ENCODE measurements around the gene TTC3.

Gene TTC3

DNA sequence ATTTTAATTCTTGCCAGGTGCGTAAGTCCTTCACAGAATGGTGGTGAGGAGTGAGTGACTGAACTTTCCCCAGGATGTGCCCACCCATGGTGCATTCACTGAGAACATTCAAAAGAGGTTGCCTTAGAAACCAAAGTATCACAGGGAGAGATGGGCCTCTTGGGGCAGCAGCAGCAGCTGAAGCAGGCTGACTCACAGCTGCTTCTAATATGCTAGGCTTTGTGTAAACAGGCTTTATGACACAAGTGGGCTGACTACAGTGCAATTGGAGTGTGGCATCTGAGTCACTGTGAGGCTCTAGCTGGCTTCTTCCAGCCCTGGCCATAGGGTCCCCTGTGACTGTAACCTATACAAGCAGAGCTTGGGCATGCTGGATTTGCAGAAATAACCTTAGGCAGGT lies 12.8 kb upstream of the TTC3 start:
- TF ChIP-seq, protein P1, sequence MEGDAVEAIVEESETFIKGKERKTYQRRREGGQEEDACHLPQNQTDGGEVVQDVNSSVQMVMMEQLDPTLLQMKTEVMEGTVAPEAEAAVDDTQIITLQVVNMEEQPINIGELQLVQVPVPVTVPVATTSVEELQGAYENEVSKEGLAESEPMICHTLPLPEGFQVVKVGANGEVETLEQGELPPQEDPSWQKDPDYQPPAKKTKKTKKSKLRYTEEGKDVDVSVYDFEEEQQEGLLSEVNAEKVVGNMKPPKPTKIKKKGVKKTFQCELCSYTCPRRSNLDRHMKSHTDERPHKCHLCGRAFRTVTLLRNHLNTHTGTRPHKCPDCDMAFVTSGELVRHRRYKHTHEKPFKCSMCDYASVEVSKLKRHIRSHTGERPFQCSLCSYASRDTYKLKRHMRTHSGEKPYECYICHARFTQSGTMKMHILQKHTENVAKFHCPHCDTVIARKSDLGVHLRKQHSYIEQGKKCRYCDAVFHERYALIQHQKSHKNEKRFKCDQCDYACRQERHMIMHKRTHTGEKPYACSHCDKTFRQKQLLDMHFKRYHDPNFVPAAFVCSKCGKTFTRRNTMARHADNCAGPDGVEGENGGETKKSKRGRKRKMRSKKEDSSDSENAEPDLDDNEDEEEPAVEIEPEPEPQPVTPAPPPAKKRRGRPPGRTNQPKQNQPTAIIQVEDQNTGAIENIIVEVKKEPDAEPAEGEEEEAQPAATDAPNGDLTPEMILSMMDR (IDR thresholded peaks at IDR 0.05; ENCODE audit: insufficient read depth, low read depth, low read length, missing control alignments) = no peak
- DNase-seq (ENCODE audit: low read depth) = no peak
- H3K4me3 ChIP-seq (ENCODE audit: low read depth, low read length) = no peak overlapping the region

GRCh38 chr21:37061926-37062592 lies 11.0 kb upstream of the TTC3 start:
- no peak overlapping the region for H3K4me3 ChIP-seq (ENCODE audit: low read depth, low read length)
- DNase-seq (ENCODE audit: low read depth) = peak; percentile 12
- TF ChIP-seq, protein P1 (IDR thresholded peaks at IDR 0.05; ENCODE audit: insufficient read depth, low read depth, low read length, missing control alignments) = no peak

GRCh38 chr21:37062593-37062935 lies 10.5 kb upstream of the TTC3 start:
- H3K4me3 ChIP-seq (ENCODE audit: low read depth, low read length) = no peak overlapping the region
- no peak for DNase-seq (ENCODE audit: low read depth)
- TF ChIP-seq, protein P1 (IDR thresholded peaks at IDR 0.05; ENCODE audit: insufficient read depth, low read depth, low read length, missing control alignments) = no peak

DNA sequence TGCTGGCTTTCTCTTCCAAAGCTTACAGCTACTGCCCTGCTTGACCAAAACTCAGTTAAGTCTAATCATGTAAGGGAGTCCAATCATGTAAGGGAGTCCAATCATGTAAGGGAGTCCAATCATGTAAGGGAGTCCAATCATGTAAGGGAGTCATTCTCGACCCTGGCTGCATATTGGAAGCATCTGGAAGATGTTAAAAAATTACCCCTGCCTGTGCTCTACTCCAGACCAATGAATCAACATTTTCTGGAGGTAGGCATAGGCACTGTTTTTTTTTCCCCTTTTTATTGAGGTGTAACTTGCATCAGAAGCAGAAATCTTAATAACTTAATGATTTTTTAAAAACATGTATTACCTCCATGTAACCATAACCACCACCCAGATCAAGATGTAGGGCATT lies 9.6 kb upstream of the TTC3 start:
- H3K4me3 ChIP-seq (ENCODE audit: low read depth, low read length) = no peak overlapping the region
- DNase-seq (ENCODE audit: low read depth) = no peak
- TF ChIP-seq, protein P1 (IDR thresholded peaks at IDR 0.05; ENCODE audit: insufficient read depth, low read depth, low read length, missing control alignments) = no peak

GRCh38 chr21:37064841-37065240 lies 8.2 kb upstream of the TTC3 start:
- H3K4me3 ChIP-seq (ENCODE audit: low read depth, low read length) = no peak overlapping the region
- TF ChIP-seq, protein P1 (IDR thresholded peaks at IDR 0.05; ENCODE audit: insufficient read depth, low read depth, low read length, missing control alignments) = no peak
- no peak for DNase-seq (ENCODE audit: low read depth)

- no peak overlapping the region for H3K4me3 ChIP-seq (ENCODE audit: low read depth, low read length)
- no peak for DNase-seq (ENCODE audit: low read depth)
- TF ChIP-seq, protein P1 (IDR thresholded peaks at IDR 0.05; ENCODE audit: insufficient read depth, low read depth, low read length, missing control alignments) = no peak
Measured at GRCh38 chr21:37065561-37066177, 7.4 kb upstream of the TTC3 start.

All from GM12865 (cell line).